Stromal cell of bone marrow (primary cell): Measurements from ENCODE around the gene EEF1G.
"Not testable (repeated sequence)": the region's sequence is repeated elsewhere in the genome, so short reads cannot be mapped to it uniquely, and the experiment has no call there.

Experiments used
- DNase-seq: peaks from one replicate; pipeline ENCODE4 v3.0.0-alpha.2; 2012; ENCODE audit warnings: low read depth

The EEF1G gene, protein sequence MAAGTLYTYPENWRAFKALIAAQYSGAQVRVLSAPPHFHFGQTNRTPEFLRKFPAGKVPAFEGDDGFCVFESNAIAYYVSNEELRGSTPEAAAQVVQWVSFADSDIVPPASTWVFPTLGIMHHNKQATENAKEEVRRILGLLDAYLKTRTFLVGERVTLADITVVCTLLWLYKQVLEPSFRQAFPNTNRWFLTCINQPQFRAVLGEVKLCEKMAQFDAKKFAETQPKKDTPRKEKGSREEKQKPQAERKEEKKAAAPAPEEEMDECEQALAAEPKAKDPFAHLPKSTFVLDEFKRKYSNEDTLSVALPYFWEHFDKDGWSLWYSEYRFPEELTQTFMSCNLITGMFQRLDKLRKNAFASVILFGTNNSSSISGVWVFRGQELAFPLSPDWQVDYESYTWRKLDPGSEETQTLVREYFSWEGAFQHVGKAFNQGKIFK

DNA sequence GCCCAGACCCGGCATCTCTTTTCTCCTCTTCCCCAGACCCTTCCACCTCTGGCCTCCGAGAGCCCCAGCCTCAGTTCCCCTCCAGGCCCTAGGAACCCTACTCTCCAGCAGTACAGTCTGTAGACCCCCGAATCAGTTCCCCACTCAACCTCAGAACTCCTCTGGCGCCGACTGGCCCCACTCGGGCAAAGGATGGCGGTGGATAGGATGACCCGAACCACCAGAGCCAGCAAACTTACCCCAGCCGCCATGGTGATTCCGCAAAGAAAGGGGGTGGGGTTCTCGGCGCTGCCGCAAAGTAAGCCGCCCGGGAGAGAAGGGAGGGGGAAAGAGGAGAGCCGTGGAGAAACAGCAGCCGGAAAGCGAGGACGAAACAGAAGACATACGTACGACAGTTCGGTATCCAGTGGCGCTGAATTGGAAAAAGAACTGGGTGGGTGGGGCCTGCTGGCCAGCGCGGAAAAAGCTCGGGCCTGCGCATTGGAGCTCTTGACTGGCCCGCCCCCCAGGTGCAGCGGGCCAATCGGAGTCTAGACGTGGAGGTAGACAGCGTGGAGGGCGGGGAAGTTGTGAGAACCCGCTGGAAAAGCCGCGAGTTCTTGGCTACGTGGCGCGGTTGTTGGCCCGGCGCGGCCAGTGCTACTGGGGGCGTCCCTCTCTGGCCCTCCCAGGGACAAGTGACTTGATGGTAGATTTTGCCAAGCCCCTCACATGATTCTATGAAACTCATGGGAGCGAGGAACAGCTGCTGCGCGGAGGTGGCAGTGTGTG, at the start of gene EEF1G:
TSS of gene EEF1G (minus strand) at position 300 of the 771 bp plus-strand sequence. CDS start at position 251, 49 bp downstream.
- DNase-seq: peak; percentile 100

GRCh38 chr11:62622476-62623089, 48.9 kb upstream of the EEF1G start:
- no peak for DNase-seq

- peak; percentile 96 for DNase-seq
Observed at GRCh38 chr11:62621567-62622470, 48.1 kb upstream of the EEF1G start, which contains the start of gene B3GAT3. Gene B3GAT3, minus strand, starts transcription at chr11:62621986. Its CDS starts 39 bp downstream, at chr11:62621947.

DNA sequence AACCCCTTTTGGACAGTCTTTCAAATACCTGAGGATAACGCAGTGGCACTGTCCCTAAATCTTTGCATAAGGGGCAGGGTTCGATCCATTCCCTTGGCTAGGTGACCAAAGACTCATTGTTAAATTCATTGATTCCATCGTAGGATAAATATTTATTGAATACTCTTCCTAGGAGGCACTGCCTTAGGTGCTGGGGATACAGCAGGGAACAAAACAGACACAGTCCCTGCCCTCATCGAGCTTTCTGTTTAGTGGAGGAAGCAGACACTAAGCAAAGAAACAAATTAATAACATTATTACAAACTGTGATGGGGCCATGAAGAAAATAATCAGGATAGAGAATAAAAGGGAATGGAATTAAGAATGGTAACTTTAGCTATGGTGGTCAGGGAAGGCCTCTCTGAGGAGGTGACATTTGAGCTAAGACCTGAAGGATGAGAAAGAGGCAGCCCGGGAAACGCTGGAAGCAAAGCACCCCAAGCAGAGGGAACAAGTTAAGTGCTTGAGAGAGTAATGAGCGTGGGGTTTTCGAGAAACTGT, 47.4 kb upstream of the EEF1G start:
- DNase-seq: no peak

- not testable (repeated sequence) for DNase-seq
Observed at GRCh38 chr11:62616957-62617356, 43.3 kb upstream of the EEF1G start.

DNA sequence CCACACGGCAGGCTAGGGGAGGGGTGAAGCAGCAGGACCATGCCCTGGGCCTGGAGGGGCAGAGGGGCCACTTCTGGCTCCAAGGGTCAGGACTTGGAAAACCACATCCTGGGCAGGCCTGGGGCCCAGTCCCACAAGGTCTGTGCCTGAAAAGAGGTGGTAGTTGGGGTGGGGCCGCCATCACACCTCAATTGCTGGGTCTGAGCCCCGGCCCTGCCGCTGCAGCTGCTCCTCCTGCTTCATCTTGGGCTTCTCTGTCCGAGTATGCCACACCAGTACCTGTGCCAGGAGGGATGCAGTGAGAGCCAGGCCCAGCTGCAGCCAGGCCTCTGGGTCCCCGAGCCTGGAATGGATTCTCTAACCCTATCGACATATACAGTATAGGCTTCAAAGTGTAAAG, 41.8 kb upstream of the EEF1G start:
- no peak for DNase-seq

- no peak for DNase-seq
Observed at GRCh38 chr11:62614275-62614674, 40.6 kb upstream of the EEF1G start.

DNA sequence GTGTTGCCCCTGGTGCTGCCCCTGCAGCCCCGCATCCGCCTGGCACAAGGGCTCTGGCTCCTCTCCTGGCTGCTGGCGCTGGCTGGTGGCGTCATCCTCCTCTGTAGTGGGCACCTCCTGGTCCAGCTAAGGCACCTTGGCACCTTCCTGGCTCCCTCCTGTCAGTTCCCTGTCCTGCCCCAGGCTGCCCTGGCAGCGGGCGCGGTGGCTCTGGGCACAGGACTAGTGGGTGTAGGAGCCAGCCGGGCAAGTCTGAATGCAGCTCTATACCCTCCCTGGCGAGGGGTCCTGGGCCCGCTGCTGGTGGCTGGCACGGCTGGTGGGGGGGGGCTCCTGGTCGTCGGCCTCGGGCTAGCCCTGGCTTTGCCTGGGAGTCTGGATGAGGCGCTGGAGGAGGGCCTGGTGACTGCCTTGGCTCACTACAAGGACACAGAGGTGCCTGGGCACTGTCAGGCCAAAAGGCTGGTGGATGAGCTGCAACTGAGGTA, 39.6 kb upstream of the EEF1G start:
- no peak for DNase-seq

- peak; percentile 77 for DNase-seq
Observed at GRCh38 chr11:62612366-62613290, 38.9 kb upstream of the EEF1G start, which contains the start of the genes EML3 and ROM1. Gene EML3, minus strand, starts transcription at chr11:62612775. Its CDS starts 318 bp downstream, at chr11:62612457. Gene ROM1, plus strand, starts transcription at chr11:62613257. Its CDS starts 25 bp downstream, at chr11:62613282.

- peak; percentile 36 for DNase-seq
Observed at GRCh38 chr11:62611705-62612365, 38.1 kb upstream of the EEF1G start.

GRCh38 chr11:62610814-62611704, 37.4 kb upstream of the EEF1G start:
- no peak for DNase-seq

- DNase-seq: no peak
Observed at GRCh38 chr11:62610403-62610802, 36.7 kb upstream of the EEF1G start.

- DNase-seq: no peak
Observed at GRCh38 chr11:62608776-62609175, 35.1 kb upstream of the EEF1G start.

DNA sequence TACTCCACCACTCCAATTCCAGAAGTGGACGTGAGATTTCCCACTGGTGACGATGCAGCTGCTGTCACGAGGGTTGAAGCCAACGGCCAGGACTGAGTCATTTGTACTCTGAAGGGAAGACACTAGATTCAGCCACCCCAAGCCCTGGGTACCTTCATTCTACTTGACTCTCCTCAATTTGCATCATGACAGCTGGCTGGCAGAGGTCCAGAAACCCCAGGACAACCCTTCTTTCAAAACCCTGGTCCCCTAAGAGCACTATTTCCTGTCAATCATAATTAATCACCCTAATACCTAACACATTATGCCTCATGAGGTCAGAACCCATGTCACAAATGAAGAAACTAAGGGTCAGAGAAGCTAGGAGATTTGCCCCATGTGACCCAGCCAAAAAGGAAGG, 34.0 kb upstream of the EEF1G start:
- no peak for DNase-seq

- DNase-seq: no peak
Observed at GRCh38 chr11:62605902-62606301, 32.2 kb upstream of the EEF1G start.

DNA sequence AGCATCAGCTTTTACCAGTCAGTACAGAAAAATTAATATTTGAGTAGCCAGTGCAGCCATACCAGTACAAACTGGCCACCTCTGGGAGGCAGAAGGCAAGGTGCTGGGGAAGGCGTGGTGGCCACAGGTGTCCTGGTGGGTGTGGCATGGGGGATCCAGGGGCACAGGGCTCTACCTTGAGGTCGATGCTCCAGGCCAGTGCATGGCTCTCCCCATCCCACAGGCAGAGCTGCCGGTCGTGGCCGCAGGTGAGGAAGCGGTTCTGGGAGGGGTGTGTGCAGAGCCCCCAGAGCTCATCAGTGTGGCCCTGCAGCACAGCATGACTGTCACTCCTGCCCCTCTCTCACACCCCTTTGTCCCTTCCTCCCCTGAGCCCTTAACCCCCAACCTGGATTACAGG, 31.8 kb upstream of the EEF1G start:
- DNase-seq: no peak

DNA sequence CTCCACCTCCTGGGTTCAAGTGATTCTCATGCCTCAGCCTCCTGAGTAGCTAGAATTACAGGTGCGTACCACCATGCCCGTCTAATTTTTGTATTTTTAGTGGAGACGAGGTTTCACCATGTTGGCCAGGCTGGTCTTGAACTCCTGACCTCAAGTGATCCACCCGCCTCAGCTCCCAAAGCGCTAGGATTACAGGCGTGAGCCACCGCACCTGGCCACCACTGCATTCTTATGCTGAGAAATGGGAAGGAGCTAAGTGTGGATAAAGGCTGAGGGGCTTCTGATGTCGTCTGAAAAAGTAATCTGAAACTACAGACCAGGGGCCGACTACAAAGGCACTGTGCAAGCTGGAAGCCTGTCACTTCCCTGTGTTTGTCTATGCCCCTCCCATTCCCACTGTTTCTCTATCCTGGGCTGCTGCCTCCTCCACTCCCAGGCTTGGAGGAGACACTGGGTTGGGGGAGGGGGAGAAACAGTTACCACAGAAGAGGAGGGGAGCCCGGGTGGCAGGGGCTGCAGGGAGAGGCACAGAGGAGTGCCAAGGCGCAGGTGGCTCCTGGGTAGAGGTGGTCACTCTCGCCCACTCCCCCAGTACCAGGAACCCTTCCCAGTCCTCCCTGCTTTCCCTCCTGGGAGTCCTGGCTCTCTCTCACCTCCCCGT, 30.9 kb upstream of the EEF1G start:
- no peak for DNase-seq
